Measurements from ENCODE around the gene HDAC11. TPM values are rescaled to one million over a fixed set of nuclear protein-coding genes. Genes with fewer than 3 reads are reported as not detected.
"Not testable (repeated sequence)": the region's sequence is repeated elsewhere in the genome, so short reads cannot be mapped to it uniquely, and the experiment has no call there.

HDAC11 gene
- total RNA-seq, 2 experiments from 2014 or later, result 0.70 to 1.2 TPM

DNA sequence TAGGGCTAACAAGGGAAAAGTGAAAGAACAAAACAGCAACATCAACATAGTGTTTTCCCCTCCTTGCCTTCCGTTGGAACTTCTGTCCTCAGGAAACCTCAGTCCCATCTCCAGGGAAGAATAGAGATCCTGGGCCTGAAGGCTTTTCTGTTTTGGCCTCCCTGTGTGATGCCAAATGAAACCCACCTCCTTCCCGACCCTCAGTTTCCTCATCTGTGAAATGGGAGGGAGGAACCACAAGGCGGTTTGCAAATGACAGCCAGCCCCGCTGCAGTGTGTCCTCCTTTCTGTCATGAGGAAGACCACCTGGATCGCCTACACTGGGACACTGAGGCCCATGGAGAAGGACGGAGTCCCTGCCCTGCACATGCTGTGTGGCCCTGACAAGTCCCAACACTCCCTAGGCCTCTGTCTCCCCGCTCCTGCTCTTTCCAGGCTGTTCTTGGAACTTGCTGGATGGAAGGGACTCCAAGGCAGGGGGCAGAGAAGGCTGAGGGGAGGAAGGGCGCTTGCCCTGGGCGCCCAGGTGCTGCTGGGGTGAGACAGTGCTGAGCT, 40.3 kb downstream of the HDAC11 start:
- ATAC-seq (no peak), DNase-seq (no peak)
- H3K27me3 Mint-ChIP-seq, result peaks cover 10% of the 10 kb centered on the region
- H3K36me3 Mint-ChIP-seq, result no peaks in the 10 kb centered on the region
- H3K4me1 Mint-ChIP-seq, result no peaks in the 10 kb centered on the region
- peaks cover 4% of the 10 kb centered on the region for H3K9me3 Mint-ChIP-seq (ENCODE audit: low read depth)
- H3K4me3 Mint-ChIP-seq, result no peak overlapping the region
- CTCF ChIA-PET, result interaction anchor here (0.9 kb wide), 1 partner anchor 24 kb away, joined by 3 read pairs; no protein-coding TSS in a partner anchor
- no peak overlapping the region for H3K27ac Mint-ChIP-seq

DNA sequence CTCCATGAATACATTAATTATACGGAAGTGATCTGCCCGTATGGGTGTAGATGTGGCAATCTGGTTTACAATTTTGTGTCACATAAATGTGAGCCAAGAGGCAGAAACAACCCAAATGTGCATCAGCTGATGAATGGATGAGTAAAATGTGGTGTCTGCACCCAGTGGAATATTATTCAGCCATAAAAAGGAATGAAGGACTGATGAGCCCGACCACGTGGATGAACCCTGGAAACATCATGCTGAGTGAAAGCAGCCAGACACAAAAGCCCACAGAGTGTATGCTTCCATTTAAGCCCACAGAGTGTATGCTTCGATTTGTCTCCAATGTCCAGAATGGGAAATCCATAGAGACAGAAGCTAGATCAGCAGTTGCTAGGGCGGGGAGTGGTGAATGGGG, 41.2 kb downstream of the HDAC11 start:
- CTCF ChIA-PET, result no interaction called here
- no peak for ATAC-seq
- no peaks in the 10 kb centered on the region for H3K36me3 Mint-ChIP-seq
- H3K27ac Mint-ChIP-seq, result no peak overlapping the region
- no peaks in the 10 kb centered on the region for H3K4me1 Mint-ChIP-seq
- peaks cover 8% of the 10 kb centered on the region for H3K27me3 Mint-ChIP-seq
- no peak overlapping the region for H3K4me3 Mint-ChIP-seq
- H3K9me3 Mint-ChIP-seq (ENCODE audit: low read depth), result peaks cover 4% of the 10 kb centered on the region
- no peak for DNase-seq

DNA sequence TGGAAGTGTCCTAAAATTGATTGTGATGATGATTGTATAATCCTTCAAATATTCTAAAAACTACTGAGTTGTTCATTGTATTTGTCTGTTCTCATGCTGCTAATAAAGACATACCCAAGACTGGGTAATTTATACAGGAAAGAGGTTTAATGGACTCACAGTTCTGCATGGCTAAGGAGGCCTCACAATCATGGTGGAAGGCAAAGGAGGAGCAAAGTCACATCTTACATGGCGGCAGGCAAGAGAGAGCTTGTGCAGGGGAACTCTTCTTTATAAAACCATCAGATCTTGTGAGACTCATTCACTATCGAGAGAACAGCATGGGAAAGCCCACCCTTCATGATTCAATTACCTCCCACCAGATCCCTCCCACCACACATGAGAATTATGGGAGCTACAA, 41.6 kb downstream of the HDAC11 start:
- H3K4me1 Mint-ChIP-seq; CTCF ChIA-PET; H3K9me3 Mint-ChIP-seq (ENCODE audit: low read depth); H3K36me3 Mint-ChIP-seq; ATAC-seq; H3K4me3 Mint-ChIP-seq; H3K27ac Mint-ChIP-seq; H3K27me3 Mint-ChIP-seq; DNase-seq: not testable (repeated sequence)

DNA sequence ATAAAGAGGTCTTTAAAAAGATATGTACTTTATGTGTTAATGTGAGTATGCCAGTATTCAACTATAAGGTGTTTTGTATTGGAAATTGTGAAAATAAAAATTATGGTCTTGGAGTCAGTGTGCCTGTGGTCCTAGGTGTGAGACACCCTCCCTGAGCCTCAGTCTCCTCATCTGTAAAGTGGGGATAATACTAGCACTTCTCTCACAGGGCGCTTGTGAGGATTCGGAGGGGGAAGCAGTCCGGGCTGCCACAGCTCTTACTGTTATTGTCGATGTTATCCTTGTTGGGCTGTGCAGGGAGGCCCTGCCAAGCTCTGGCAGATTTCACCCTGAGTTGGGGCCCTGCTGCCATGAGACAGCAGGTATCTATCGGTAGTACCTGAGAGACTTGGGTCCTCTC, 42.1 kb downstream of the HDAC11 start:
- H3K27me3 Mint-ChIP-seq, result peaks cover 8% of the 10 kb centered on the region
- ATAC-seq (no peak), DNase-seq (no peak)
- H3K36me3 Mint-ChIP-seq, result no peaks in the 10 kb centered on the region
- peaks cover 4% of the 10 kb centered on the region for H3K9me3 Mint-ChIP-seq (ENCODE audit: low read depth)
- no peak overlapping the region for H3K4me3 Mint-ChIP-seq
- CTCF ChIA-PET, result no interaction called here
- no peak overlapping the region for H3K27ac Mint-ChIP-seq
- no peaks in the 10 kb centered on the region for H3K4me1 Mint-ChIP-seq

DNA sequence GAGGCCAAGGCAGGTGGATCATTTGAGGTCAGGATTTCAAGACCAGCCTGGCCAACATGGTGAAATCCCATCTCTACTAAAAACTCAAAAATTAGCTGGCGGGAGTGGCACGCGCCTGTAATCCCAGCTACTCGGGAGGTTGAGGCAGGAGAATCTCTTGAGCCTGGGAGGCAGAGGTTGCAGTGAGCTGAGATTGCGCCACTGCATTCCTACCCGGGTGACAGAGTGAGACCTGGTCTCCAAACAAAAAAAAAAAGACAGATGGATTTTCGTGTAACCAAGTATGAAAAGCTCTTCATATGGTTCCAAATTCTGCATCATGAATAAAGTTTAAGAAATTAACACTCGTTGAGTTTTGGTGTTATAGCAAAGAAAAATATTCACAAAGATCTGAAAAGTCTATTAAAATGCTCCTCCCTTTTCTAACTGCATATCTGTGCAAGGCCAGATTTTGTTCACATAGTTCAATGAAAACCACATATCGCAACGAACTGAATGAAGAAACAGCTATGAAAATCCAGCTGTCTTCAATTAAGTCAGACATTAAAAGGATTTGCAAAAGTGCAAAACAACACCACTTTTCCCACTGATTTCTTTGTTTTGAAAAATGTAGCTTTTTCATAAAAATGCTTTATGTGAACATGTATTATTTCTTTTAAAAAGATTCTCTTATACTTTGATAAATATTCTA, 45.0 kb downstream of the HDAC11 start:
- Mint-ChIP-seq H3K27ac (no peak overlapping the region), H3K4me3 (no peak overlapping the region), H3K9me3 (ENCODE audit: low read depth) (peaks cover 4% of the 10 kb centered on the region), H3K27me3 (peaks cover 22% of the 10 kb centered on the region), H3K4me1 (no peaks in the 10 kb centered on the region), H3K36me3 (no peaks in the 10 kb centered on the region)
- CTCF ChIA-PET, result interaction anchor here (1.0 to 2.4 kb wide), 3 partner anchors 19 to 120 kb away, joined by 3 to 7 read pairs (median 4); no protein-coding TSS in a partner anchor
- ATAC-seq (no peak), DNase-seq (no peak)

DNA sequence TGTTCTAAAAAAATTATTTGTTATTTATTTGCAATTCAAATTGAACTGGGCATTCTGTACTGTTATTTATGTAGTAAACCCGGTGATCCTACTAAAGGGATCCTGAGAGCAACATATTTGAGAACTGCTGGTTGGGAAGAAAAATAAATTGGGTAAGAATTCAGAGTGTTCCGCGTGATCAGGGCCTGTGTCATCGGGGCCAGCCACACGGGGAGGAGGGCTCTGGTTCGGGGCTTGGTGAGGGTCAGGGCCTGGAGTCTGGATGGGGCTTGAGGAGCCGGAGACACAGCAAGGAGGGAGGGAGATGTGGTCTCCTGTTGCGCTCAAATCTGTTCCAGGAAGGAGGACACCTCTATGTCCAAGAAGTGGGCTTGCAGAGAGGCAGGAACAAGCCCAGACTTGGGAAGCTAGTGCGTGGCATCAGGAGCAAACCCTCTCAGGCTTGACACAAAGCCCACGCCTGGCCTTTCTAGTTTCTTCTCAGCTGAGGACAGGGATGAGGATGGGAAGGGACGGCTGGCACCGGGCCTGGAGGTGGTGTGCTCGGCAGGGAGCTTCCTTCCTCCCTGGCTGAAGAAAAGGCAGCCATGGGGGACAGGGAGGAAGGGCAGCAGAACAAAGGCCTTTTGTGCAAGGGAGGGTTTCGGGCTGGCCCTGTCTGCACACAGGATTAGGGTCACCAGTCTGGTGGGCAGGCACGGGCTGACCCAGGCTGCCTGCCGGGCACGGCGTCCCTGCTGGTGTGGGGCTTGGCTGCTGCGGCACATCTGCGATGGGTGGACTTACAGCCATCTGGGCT, 45.9 kb downstream of the HDAC11 start:
- no peak for ATAC-seq
- CTCF ChIA-PET, result interaction anchor here (1.4 to 2.4 kb wide), 2 partner anchors 19 to 30 kb away, joined by 4 to 7 read pairs; no protein-coding TSS in a partner anchor
- no peaks in the 10 kb centered on the region for H3K36me3 Mint-ChIP-seq
- H3K9me3 Mint-ChIP-seq (ENCODE audit: low read depth), result peaks cover 4% of the 10 kb centered on the region
- no peak for DNase-seq
- no peaks in the 10 kb centered on the region for H3K4me1 Mint-ChIP-seq
- no peak overlapping the region for H3K4me3 Mint-ChIP-seq
- H3K27me3 Mint-ChIP-seq, result peaks cover 29% of the 10 kb centered on the region
- H3K27ac Mint-ChIP-seq, result no peak overlapping the region

DNA sequence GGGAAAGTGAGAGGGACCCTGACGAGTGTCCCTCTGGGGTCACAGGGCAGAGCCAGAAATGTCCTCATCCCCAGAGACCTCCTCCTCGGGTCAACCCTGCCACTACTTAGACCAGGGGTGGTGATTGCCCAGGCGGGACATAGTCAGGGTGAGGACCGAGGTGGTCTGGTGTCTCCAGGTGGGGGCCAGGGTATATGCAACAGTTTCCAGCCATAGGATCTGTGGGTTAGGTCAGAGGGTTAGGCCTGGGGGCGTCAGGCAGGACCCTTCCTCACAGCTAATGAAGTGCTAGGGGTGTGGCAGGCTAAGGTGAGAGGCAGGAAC, 46.5 kb downstream of the HDAC11 start:
- peaks cover 2% of the 10 kb centered on the region for H3K9me3 Mint-ChIP-seq (ENCODE audit: low read depth)

DNA sequence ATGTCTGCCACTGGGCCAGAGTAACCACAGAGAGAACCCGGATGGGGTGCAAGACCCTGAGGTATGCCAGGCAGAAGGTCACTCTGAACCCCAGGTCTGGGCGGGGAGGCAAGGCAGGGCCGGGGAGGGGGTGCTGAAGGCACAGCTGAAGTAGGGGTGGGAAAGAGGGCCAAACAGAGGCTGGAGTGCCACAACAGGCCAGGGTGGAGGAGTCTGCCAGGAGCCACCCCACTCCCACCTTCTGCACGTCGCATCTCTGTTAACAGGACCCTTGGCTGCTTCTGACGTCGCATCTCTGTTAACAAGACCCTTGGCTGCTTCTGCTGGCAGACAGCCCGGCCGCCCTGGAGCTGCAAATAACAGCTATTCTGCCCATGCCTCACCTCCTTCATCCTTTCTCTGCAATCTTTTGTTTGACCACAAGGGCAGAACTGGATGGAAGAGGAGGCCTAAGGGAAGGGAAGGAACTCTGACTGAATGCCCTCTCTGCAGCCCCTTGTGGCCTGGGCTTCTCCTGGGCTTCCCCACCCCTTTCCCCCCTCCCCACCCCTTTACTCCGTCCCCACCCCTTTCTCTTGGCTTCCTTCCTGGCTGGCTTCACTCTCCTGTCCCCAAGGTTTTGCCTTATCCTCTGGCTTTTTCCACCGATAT, 48.2 kb downstream of the HDAC11 start:
- no peak overlapping the region for H3K27ac Mint-ChIP-seq
- H3K36me3 Mint-ChIP-seq, result no peaks in the 10 kb centered on the region
- no peaks in the 10 kb centered on the region for H3K4me1 Mint-ChIP-seq
- H3K4me3 Mint-ChIP-seq, result no peak overlapping the region
- ATAC-seq, result no peak
- H3K27me3 Mint-ChIP-seq, result peaks cover 31% of the 10 kb centered on the region
- no peaks in the 10 kb centered on the region for H3K9me3 Mint-ChIP-seq (ENCODE audit: low read depth)
- CTCF ChIA-PET, result no interaction called here
- DNase-seq, result no peak

More for the DNA sequence above, 46.5 kb downstream of the HDAC11 start:
- Mint-ChIP-seq H3K36me3 (no peaks in the 10 kb centered on the region), H3K27ac (no peak overlapping the region), H3K4me1 (no peaks in the 10 kb centered on the region), H3K27me3 (peaks cover 30% of the 10 kb centered on the region), H3K4me3 (no peak overlapping the region)
- CTCF ChIA-PET, result no interaction called here
- DNase-seq, result no peak
- no peak for ATAC-seq

DNA sequence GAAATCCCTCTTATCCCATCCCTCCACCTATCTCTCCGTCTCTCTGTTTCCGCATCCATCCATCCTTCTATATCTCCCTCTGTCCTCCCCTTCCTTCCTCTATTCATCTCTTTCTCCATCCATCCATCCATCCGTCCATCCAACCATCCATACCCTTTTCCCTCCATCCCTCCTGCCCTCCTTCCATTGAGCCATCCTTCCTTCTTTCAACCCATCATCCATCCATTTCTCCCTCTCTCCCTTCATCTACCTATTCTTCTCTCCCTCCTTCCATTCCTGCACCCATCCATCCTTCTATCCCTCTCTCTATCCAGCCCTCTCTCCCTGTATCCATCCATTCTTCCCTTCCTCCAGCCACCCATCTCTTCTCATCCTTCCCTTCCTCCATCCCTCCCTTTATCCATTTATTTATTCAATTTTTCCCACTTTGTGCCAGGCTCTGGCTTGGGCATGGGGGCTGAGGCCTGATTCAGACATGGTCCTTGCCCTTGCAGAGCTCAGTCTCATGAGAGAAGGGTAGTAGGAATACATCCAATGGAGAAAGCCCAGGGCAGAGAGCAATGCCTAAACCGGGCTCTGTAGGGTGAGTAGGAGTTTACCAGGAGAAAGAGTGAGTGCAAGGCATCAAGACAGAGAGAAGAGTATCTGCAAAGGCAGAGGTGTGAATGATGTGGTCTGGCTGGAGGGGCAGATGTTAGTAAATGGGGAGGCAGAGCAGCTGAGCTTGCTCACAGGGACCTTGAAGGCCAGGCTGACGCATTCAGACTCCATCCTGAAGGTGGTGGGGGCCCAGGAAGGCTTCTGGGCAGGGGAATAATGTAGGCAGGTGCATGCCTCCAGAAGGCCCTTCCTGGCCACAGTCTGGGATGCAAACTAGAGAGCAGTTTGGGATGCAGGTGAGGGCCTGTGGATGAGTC, 49.3 kb downstream of the HDAC11 start:
- ATAC-seq (no peak), DNase-seq (no peak)
- CTCF ChIA-PET, result interaction anchor here (1.3 kb wide), 1 partner anchor 118 kb away, joined by 3 read pairs; no protein-coding TSS in a partner anchor
- no peaks in the 10 kb centered on the region for H3K36me3 Mint-ChIP-seq
- H3K4me1 Mint-ChIP-seq, result no peaks in the 10 kb centered on the region
- H3K9me3 Mint-ChIP-seq (ENCODE audit: low read depth), result no peaks in the 10 kb centered on the region
- no peak overlapping the region for H3K27ac Mint-ChIP-seq
- H3K27me3 Mint-ChIP-seq, result peaks cover 37% of the 10 kb centered on the region
- no peak overlapping the region for H3K4me3 Mint-ChIP-seq

DNA sequence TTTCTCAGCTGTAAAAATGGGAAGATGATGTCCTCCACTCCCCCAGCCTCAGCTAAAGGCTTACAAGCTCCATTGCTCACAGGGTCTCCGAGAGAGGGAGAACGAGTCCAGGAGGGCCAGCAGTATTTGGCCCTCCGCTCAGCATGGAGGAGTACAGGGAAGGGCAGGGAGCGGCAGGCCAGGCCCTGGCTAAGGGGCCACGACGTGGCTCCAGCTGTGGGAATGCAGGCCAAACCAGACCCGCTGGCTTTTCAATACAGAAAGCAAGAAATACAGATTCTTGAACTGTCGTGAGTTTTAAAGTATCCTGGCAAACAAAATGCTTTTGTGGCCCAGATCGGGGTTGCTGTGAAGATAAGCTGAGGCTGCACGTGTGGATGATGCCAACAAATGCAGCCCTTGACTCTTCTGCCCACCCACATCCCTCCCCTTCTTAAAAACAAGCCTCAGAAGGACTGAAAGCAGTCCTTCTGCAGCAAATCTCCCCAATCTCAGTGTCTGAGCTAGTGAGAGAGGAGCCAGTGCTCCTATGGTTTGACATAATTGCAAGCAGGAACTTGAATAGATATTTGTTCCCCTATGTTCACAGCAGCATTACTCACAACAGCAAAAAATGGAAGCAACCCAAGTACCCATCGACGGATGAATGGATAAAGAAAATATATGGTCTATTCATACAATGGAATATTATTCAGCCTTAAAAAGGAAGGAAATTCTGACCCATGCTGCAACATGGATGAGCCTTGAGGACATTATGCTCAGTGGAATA, 50.3 kb downstream of the HDAC11 start:
- Mint-ChIP-seq H3K36me3 (no peaks in the 10 kb centered on the region), H3K27ac (no peak overlapping the region), H3K4me1 (no peaks in the 10 kb centered on the region), H3K4me3 (no peak overlapping the region), H3K27me3 (peaks cover 42% of the 10 kb centered on the region), H3K9me3 (ENCODE audit: low read depth) (no peaks in the 10 kb centered on the region)
- ATAC-seq, result no peak
- CTCF ChIA-PET, result interaction anchor here (1.3 to 1.4 kb wide), 2 partner anchors 17 to 117 kb away, joined by 3 read pairs; no protein-coding TSS in a partner anchor
- no peak for DNase-seq

DNA sequence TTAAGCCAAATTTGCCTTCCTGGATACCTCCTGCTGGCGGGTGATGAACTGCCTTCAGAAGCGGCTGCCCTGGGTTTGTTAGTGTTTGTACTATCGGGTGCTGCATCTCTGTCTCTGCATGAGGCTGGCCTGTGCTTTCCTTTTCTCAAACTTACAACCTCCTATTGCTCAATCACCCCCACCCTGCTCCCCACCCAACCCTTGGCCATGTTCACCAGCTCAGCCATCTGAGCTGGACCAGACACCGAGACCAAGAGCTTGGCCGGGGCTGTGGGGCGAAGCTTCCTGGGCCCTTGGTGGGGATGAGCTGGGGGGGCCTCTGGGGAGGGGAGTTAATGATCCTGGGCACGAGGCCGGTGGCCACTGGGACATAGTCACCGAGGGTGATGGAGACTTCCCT, 52.0 kb downstream of the HDAC11 start:
- no peak for ATAC-seq
- peaks cover 8% of the 10 kb centered on the region for H3K4me1 Mint-ChIP-seq
- no peak for DNase-seq
- no peak overlapping the region for H3K27ac Mint-ChIP-seq
- no peaks in the 10 kb centered on the region for H3K9me3 Mint-ChIP-seq (ENCODE audit: low read depth)
- peaks cover 53% of the 10 kb centered on the region for H3K27me3 Mint-ChIP-seq
- CTCF ChIA-PET, result no interaction called here
- no peak overlapping the region for H3K4me3 Mint-ChIP-seq
- H3K36me3 Mint-ChIP-seq, result no peaks in the 10 kb centered on the region

DNA sequence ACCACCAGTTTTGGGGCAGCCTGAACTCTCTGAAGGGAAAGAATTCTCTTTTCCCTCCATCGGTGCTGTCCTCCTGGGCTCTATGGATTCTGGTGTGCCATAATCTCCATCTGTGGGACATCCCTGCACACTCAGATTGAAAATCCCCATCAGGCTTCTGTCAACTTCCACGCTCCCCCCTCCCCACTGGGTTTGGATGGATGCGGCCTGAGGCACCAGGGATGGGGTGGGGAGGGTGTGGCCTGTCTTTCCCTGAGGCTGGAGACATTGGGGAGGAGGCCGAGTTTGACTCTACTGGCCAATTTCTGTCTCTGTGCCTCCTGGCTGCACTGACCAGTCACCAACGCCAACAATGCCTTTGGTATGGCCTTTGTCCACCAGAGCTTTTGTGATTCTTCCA, 52.5 kb downstream of the HDAC11 start:
- CTCF ChIA-PET, result no interaction called here
- ATAC-seq, result no peak
- H3K36me3 Mint-ChIP-seq, result no peaks in the 10 kb centered on the region
- peaks cover 55% of the 10 kb centered on the region for H3K27me3 Mint-ChIP-seq
- DNase-seq, result no peak
- H3K9me3 Mint-ChIP-seq (ENCODE audit: low read depth), result peaks cover 3% of the 10 kb centered on the region
- no peak overlapping the region for H3K4me3 Mint-ChIP-seq
- H3K4me1 Mint-ChIP-seq, result peaks cover 13% of the 10 kb centered on the region
- H3K27ac Mint-ChIP-seq, result no peak overlapping the region

Measured in activated CD8-positive, alpha-beta memory T cell treated with anti-CD3 and anti-CD28 coated beads, Interleukin-2, amount 10 ng/mL, durations not matched to agents 7 days and 5 days (primary cell).